Fibroblast of villous mesenchyme (primary cell): Measurements from ENCODE around the gene ZC3H7B. TPM values are rescaled to one million over a fixed set of nuclear protein-coding genes. Genes with fewer than 3 reads are reported as not detected.

Experiments used
- DNase-seq: peaks from one replicate; pipeline ENCODE4 v3.0.0-alpha.2; 2010; ENCODE audit warnings: low read depth
- H3K4me3 ChIP-seq: 2 replicates; pipeline ENCODE4 v1.5.1; 2011; ENCODE audit warnings: low read depth, mild to moderate bottlenecking, low read length
- CTCF ChIP-seq: IDR thresholded peaks from 2 replicates; pipeline ENCODE4 v1.5.1; 2012; ENCODE audit warnings: low read depth, mild to moderate bottlenecking, low read length; ENCODE audit not compliant: insufficient read depth
- total RNA-seq: library from RNA; depleted of rRNA; stranded (reverse); fragments of >200 nt; gene quantifications from 2 replicates; pipeline ENCODE4 v1.2.3, GENCODE V29; 2012

The ZC3H7B gene
- total RNA-seq, 1 donor, result 80.3 TPM

GRCh38 chr22:41334951-41335635, 33.8 kb downstream of the ZC3H7B start:
- no peak overlapping the region for H3K4me3 ChIP-seq
- DNase-seq, result no peak
- TF ChIP-seq CTCF, result no peak

- TF ChIP-seq CTCF, result no peak
- no peak for DNase-seq
- H3K4me3 ChIP-seq, result no peak overlapping the region
Observed at GRCh38 chr22:41338614-41339212, 37.4 kb downstream of the ZC3H7B start.

DNA sequence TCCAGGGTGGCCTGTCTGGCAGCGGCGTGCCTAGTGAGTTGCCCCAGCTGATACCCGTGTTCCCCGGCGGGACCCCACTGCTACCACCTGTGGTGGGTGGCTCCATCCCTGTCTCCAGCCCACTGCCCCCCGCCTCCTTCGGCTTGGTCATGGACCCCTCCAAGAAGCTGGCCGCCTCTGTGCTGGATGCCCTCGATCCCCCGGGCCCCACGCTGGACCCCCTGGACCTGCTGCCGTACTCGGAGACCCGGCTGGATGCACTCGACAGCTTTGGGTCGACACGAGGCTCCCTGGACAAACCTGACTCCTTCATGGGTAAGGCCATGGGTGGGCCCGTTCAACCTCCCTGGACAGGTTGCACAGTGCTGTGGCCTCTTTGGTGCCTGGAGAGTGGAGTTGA, 38.5 kb downstream of the ZC3H7B start:
- no peak for DNase-seq
- TF ChIP-seq CTCF, result no peak
- no peak overlapping the region for H3K4me3 ChIP-seq

DNA sequence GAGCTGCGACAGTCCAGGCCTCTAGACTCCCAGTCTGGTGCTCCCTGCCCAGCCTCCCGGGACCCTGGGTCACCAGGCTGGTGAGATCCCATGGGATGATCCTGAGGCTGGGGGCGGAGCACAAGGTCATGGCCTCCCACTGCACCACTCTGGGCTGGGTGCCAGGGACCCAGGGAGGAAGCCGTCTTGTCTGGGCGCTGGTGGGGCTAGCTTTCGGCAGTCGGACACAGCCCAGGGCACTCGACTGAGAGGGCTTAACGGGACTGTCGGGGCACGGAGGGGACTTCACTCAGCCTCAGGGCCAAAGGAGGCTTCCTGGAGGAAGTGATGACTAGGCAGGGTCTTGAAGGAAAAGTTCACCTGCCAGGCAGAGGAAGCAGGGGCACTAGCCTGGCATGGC, 39.0 kb downstream of the ZC3H7B start:
- H3K4me3 ChIP-seq, result no peak overlapping the region
- no peak for TF ChIP-seq CTCF
- DNase-seq, result no peak

DNA sequence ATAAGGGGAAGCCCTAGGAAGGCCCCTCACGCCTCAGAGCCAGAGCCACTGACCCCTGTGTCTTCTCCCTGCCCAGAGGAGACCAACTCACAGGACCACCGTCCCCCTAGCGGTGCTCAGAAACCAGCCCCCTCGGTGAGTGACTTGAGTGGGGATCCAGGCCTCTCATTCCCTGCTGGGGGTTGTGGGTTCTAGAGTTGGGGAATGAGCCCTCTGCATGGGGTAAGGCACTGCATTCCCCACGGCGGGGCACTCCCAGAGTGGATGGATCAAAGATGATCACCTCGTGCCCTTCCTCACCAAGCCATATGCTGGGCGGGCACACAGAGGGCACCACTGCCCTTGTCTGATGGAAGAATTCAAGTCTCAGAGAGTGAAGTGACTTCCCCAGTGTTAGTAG, 39.7 kb downstream of the ZC3H7B start:
- TF ChIP-seq CTCF, result no peak
- no peak for DNase-seq

DNA sequence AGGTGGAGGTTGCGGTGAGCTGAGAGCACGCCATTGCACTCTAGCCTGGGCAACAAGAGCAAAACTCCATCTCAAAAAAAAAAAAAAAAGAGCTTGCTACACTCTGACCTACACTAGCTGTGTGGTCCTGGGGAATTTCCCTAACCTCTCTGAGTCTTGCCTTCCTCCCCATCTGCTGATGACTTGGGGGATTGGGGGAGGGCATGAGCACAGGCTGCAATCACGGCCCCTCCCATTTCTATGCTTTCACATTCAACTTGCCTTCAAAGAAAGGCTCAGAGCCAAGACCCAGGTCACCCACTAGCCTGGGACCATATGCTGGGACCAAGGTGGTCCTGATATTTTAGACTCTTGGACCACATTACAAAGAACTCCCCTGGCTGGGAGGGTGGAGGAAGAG, 40.7 kb downstream of the ZC3H7B start:
- H3K4me3 ChIP-seq, result no peak overlapping the region
- TF ChIP-seq CTCF, result no peak
- DNase-seq, result no peak

More for the DNA sequence above, 39.7 kb downstream of the ZC3H7B start:
- H3K4me3 ChIP-seq, result no peak overlapping the region
